ENCODE measurements around the gene GPR37.

GRCh38 chr7:124799448-124799847 lies 33.9 kb upstream of the GPR37 start:
- TF ChIP-seq CTCF (IDR thresholded peaks at IDR 0.05; ENCODE audit: low read depth, low read length, poor library complexity, severe bottlenecking) (no peak), EZH2phosphoT487 (IDR thresholded peaks at IDR 0.05; ENCODE audit: borderline replicate concordance, low read length) (no peak)

Data from DOHH2 (cell line).